ENCODE results near the gene INVS. TPM values are rescaled to one million over a fixed set of nuclear protein-coding genes. Genes with fewer than 3 reads are reported as not detected.

INVS gene
- total RNA-seq, 4 donors from 2014 or later: 28.0 to 42.6 (median 35.6) TPM

DNA sequence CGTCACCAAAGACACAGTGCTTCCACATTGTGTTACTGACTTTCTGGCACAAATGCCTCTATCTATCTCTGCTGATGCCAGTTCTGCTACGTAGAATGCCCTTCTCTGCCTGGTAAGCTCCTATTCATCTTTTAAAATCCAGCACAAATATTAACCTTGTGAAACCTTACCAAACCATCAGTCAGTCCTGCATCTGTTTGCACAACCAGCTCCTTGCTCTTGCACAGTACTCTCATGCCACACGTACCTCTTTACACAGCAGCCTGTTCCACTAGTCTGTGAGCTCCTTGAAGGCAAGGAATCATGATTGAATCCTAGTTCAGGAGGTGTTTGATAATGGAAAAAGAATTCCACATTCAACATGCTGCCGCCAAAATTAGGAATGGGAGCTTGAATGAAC lies 197.4 kb downstream of the INVS start:
- no peak overlapping the region for H3K4me3 ChIP-seq
- no peak for TF ChIP-seq POLR2A (IDR thresholded peaks at IDR 0.05)
- TF ChIP-seq, protein P1, sequence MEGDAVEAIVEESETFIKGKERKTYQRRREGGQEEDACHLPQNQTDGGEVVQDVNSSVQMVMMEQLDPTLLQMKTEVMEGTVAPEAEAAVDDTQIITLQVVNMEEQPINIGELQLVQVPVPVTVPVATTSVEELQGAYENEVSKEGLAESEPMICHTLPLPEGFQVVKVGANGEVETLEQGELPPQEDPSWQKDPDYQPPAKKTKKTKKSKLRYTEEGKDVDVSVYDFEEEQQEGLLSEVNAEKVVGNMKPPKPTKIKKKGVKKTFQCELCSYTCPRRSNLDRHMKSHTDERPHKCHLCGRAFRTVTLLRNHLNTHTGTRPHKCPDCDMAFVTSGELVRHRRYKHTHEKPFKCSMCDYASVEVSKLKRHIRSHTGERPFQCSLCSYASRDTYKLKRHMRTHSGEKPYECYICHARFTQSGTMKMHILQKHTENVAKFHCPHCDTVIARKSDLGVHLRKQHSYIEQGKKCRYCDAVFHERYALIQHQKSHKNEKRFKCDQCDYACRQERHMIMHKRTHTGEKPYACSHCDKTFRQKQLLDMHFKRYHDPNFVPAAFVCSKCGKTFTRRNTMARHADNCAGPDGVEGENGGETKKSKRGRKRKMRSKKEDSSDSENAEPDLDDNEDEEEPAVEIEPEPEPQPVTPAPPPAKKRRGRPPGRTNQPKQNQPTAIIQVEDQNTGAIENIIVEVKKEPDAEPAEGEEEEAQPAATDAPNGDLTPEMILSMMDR (IDR thresholded peaks at IDR 0.05): no peak
- no peak for TF ChIP-seq EP300 (IDR thresholded peaks at IDR 0.05)
- H3K27ac ChIP-seq: no peak overlapping the region
- no peaks in the 10 kb centered on the region for H3K27me3 ChIP-seq
- DNase-seq (ENCODE audit: low spot score in 2 of 2): no peak
- H3K36me3 ChIP-seq: peaks cover 0 to 100% (median 17%) of the 10 kb centered on the region in 3 donors
- no peaks in the 10 kb centered on the region for H3K9me3 ChIP-seq
- WGBS, 2 donors: 94 to 95% methylated on average over 4 of the region's 4 CpGs
- no peaks in the 10 kb centered on the region for H3K4me1 ChIP-seq

DNA sequence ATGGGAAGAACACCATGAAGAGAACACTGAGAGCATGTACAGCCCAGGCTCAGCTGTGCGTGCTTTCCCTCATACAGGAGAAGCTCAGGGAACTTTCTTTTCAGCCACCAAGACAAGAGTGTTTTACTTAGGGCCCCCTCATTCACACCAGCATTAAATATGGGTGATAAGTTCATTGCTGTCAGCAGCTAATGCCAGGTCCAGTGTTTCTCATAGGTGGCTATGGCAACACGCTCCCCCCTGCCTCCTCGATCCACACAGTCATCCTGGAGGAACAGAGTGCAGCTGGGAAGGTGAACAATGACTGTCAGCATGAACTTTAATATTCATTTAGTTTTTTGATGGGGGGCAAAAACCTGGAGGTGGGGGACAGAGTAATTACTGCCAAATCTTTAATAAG lies 199.3 kb downstream of the INVS start:
- no peak overlapping the region for H3K4me3 ChIP-seq
- H3K27me3 ChIP-seq: no peaks in the 10 kb centered on the region
- peaks cover 0 to 91% (median 12%) of the 10 kb centered on the region in 3 donors for H3K36me3 ChIP-seq
- DNase-seq (ENCODE audit: low spot score in 2 of 2): no peak
- TF ChIP-seq, protein P1 (IDR thresholded peaks at IDR 0.05): no peak
- TF ChIP-seq EP300 (IDR thresholded peaks at IDR 0.05): no peak
- no peak for TF ChIP-seq POLR2A (IDR thresholded peaks at IDR 0.05)
- H3K4me1 ChIP-seq: no peaks in the 10 kb centered on the region
- no peaks in the 10 kb centered on the region for H3K9me3 ChIP-seq
- no peak overlapping the region for H3K27ac ChIP-seq
- WGBS, 2 donors: 92 to 93% methylated on average over 3 of the region's 3 CpGs

DNA sequence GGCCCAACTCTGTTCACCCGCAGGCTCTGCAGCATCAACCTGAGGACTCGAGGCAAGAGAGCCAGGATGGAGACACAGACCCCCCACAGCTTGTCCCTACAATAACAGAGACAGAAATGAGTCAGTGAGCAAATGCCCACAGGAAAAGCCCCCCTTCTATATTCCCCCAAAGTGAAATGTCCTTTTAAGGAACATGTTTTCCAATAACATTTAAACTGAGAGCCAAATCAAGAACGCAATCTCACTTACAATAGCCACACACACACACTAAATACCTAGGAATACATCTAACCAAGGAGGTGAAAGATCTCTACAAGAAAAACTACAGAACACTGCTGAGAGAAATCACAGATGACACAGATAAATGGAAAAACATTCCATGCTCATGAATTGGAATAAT lies 204.7 kb downstream of the INVS start:
- TF ChIP-seq, protein P1 (IDR thresholded peaks at IDR 0.05): no peak
- TF ChIP-seq EP300 (IDR thresholded peaks at IDR 0.05) (no peak), POLR2A (IDR thresholded peaks at IDR 0.05) (no peak)
- Histone ChIP-seq H3K4me1 (no peaks in the 10 kb centered on the region), H3K27ac (no peak overlapping the region), H3K27me3 (no peaks in the 10 kb centered on the region), H3K9me3 (no peaks in the 10 kb centered on the region), H3K36me3 (peaks cover 0 to 77% (median 4%) of the 10 kb centered on the region in 3 donors), H3K4me3 (no peak overlapping the region)
- DNase-seq (ENCODE audit: low spot score in 2 of 2): no peak
- WGBS, 2 donors: 79 to 87% methylated on average over 3 of the region's 3 CpGs

DNA sequence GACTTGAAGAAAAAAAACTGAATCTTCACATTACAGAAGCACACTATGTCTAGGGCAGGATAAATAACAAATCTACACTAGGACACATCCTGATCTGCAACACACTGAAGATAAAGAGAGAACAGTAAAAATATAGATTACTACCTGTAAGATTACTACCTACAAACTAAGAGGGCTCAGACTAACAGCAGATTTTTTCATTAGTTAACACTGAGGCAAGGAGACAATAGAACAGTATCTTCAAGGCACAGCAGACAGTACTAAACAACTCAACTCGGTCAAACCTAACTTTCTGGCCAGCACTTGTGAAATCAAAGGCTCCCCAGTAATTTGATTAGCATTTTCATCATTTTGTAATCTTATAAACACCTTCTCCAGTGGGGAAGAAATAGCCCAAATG lies 207.2 kb downstream of the INVS start:
- TF ChIP-seq EP300 (IDR thresholded peaks at IDR 0.05) (no peak), POLR2A (IDR thresholded peaks at IDR 0.05) (no peak)
- TF ChIP-seq, protein P1 (IDR thresholded peaks at IDR 0.05): no peak
- Histone ChIP-seq H3K9me3 (no peaks in the 10 kb centered on the region), H3K27ac (no peak overlapping the region), H3K4me3 (no peak overlapping the region), H3K36me3 (peaks cover 0 to 71% (median 6%) of the 10 kb centered on the region in 3 donors), H3K27me3 (no peaks in the 10 kb centered on the region), H3K4me1 (no peaks in the 10 kb centered on the region)
- DNase-seq (ENCODE audit: low spot score in 2 of 2): no peak
- WGBS, 2 donors: 89% methylated on average over 1 of the region's 1 CpG

DNA sequence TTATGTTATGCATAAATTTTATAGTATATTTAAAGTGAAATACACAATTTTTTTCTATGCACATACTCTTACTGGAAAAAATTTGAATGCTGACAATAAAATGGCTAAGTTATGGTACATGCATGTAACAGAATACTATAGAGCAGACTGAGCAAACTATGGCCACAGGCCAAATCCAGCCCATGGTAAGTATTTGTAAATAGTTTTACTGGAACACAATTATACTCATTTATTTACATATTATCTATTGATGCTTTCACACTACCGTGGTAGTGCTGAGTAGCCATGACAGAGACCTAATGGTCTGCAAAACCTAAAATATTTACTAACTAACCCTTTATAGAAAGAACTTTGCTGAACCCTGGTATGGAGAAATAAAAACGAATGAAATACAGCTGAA lies 208.0 kb downstream of the INVS start:
- no peak overlapping the region for H3K27ac ChIP-seq
- H3K36me3 ChIP-seq: peaks cover 0 to 71% (median 6%) of the 10 kb centered on the region in 3 donors
- no peaks in the 10 kb centered on the region for H3K9me3 ChIP-seq
- TF ChIP-seq EP300 (IDR thresholded peaks at IDR 0.05) (no peak), POLR2A (IDR thresholded peaks at IDR 0.05) (no peak)
- TF ChIP-seq, protein P1 (IDR thresholded peaks at IDR 0.05): no peak
- no peaks in the 10 kb centered on the region for H3K27me3 ChIP-seq
- DNase-seq (ENCODE audit: low spot score in 2 of 2): no peak
- WGBS, 2 donors: 54 to 58% methylated on average over 2 of the region's 2 CpGs
- no peak overlapping the region for H3K4me3 ChIP-seq
- H3K4me1 ChIP-seq: no peaks in the 10 kb centered on the region
